ENCODE measurements around the gene TRABD2B. TPM values are rescaled to one million over a fixed set of nuclear protein-coding genes. Genes with fewer than 3 reads are reported as not detected.

TRABD2B gene
- total RNA-seq, 2 experiments from 2014 or later = not detected

DNA sequence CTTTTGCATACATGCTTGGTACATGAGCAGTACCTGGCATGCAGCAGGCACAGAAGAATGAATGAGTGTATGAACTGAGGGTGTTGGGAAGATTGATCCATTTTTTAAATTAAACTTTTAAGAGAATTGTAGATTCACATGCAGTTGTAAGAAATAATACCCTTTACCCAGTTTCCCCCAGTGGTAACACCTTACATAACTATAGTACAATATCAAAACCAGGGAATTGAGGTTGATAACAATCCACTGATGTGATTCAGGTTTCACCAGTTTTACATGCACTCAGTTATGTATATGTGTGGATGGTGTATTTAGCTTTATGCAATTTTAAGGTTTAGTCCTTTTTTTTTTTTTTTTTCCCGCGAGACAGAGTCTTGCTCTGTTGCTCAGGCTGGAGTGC, 20.5 kb downstream of the TRABD2B start:
- no peak overlapping the region for H3K4me3 Mint-ChIP-seq
- no peaks in the 10 kb centered on the region for H3K4me1 Mint-ChIP-seq
- POLR2A ChIA-PET = no interaction called here
- ATAC-seq (ENCODE audit: low read depth) = no peak
- no peak overlapping the region for H3K27ac Mint-ChIP-seq
- H3K9me3 Mint-ChIP-seq = no peaks in the 10 kb centered on the region
- no peak for DNase-seq
- H3K36me3 Mint-ChIP-seq = no peaks in the 10 kb centered on the region
- peaks cover 3% of the 10 kb centered on the region for H3K27me3 Mint-ChIP-seq

DNA sequence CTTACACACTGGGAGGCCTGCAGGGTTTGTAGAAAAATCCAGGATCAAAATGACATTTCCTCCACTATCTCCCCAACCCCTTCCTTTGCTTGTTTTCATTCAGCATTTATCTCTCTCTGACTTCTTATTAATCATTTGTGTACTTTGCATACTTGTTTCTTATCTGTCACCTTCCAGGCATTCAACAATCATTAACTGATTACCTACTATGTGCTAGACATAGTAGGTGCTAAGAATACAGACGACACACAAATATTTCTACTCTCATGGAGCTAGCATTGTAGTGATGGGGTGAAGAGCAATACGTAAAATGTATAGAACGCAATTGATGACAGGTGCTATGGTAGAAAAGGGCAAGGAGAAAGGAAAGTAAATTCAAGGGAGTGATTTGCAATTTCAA, 20.9 kb downstream of the TRABD2B start:
- Mint-ChIP-seq H3K36me3 (no peaks in the 10 kb centered on the region), H3K4me3 (no peak overlapping the region), H3K27me3 (peaks cover 2% of the 10 kb centered on the region), H3K27ac (no peak overlapping the region), H3K9me3 (no peaks in the 10 kb centered on the region), H3K4me1 (no peaks in the 10 kb centered on the region)
- DNase-seq (no peak), ATAC-seq (ENCODE audit: low read depth) (no peak)
- POLR2A ChIA-PET = no interaction called here

DNA sequence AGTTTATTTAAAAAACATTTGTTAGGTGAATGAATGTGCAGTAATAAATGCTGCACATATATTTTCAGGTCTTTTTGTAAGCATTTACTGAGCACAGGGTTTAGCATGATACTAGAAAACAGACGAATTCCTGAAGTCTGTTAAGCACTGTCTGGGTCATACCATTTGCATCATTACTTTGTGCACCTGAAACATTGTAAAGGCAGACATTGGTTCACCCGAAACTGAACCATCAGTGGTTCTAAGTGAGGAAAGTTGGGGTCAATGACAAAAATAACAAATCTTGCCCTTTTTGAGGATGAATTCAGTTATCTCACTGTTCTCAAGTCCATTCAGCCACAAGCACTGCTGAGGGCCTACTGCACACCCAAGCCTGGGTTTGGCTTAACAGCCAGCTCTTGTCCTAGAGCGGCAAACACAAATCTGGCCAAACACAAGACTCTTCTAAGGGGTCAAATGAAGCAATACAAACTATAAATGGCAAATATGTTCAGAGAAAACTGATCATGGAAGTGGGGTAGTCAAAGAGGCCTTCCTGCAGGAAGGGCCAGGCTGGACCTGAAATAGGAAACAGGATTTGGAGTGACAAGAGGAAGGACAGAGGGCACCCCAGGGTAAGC, 21.8 kb downstream of the TRABD2B start:
- H3K36me3 Mint-ChIP-seq = no peaks in the 10 kb centered on the region
- POLR2A ChIA-PET = no interaction called here

DNA sequence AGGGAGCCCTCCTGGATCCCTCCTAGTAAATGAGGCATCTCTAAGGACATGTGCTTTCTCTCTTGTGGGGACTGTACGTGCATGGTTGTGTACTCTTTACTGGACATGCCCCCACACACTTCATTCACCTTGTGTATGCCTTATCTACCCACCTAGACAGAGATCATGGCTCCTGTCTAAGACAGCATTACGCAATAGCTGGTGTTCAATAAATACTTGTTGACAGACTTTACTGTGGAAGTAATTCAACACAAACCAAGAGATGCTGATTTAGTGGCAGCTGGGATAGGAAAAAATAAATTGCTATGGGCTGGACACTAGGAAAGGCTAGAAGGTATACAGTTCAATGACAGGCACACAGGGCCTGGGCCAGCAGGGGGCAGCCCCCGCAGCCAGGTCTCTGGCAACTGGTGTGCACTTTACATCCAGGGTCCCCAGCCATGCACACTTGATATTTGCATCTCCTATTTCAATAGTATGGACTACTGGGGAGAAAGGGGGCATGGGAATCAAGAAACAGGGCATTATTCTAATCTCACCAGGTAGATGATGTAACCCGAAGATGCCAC, 24.2 kb downstream of the TRABD2B start:
- POLR2A ChIA-PET = no interaction called here
- Mint-ChIP-seq H3K27me3 (peaks cover 2% of the 10 kb centered on the region), H3K27ac (no peak overlapping the region), H3K4me3 (no peak overlapping the region), H3K4me1 (no peaks in the 10 kb centered on the region), H3K9me3 (no peaks in the 10 kb centered on the region), H3K36me3 (no peaks in the 10 kb centered on the region)
- no peak for ATAC-seq (ENCODE audit: low read depth)
- no peak for DNase-seq

More for the DNA sequence above, 21.8 kb downstream of the TRABD2B start:
- no peaks in the 10 kb centered on the region for H3K9me3 Mint-ChIP-seq
- DNase-seq (no peak), ATAC-seq (ENCODE audit: low read depth) (no peak)
- peaks cover 2% of the 10 kb centered on the region for H3K27me3 Mint-ChIP-seq
- no peak overlapping the region for H3K4me3 Mint-ChIP-seq
- H3K27ac Mint-ChIP-seq = no peak overlapping the region
- no peaks in the 10 kb centered on the region for H3K4me1 Mint-ChIP-seq

DNA sequence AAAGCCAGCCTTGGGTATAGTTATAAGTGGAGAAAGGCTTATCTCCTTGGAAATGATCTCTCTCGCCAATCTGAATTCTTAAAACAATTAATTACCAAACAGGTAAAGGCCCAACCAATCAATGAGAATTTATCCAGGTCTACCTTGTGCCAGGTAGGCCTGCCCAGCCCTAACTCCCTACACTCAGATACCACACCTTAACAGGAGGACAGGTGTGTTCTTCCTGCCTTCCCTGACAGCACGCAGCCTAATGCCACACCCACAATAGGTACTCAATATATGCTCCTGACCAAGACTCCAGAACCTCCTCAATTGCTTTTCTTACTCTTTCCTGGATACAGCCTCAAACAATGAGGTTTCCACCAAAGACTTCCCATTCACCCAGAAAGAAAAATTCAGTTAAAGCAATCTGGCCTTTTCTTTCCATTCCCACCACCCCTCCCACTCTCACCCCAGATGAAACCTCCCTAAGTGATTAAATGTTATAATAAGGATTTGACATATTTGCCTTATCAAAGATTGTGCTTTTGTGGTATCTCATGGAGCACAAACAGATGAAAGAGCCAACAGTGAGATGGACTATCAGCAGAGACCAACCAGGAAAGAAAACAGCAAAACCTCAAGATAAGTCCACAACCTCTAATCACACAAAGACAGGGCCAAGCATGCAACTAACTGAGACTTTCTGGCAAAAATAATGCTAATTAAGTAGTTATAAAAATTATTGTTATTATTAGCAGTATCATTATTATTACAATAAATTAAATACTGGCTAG, 25.6 kb downstream of the TRABD2B start:
- DNase-seq (no peak), ATAC-seq (ENCODE audit: low read depth) (no peak)
- POLR2A ChIA-PET = no interaction called here
- Mint-ChIP-seq H3K27ac (no peak overlapping the region), H3K4me1 (no peaks in the 10 kb centered on the region), H3K4me3 (no peak overlapping the region), H3K36me3 (no peaks in the 10 kb centered on the region), H3K27me3 (peaks cover 5% of the 10 kb centered on the region), H3K9me3 (no peaks in the 10 kb centered on the region)

DNA sequence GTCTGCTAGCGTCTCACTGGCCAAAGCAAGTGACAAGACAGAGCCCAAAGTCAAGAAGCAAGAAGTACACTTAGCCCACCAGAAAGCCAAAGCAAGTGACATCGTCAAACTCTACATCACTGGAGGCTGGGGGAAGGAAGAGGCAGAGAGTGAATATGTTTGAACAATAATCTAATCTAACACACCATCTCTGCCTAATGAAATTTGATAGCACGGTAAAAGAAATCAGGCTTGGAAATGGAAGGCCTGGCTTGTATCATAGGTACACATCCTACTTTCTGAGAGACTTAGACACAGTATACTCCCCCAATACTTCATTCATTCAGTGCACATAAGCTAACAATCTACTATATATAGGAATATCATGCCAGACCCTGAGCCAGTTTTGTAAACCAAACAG, 26.3 kb downstream of the TRABD2B start:
- H3K27ac Mint-ChIP-seq = no peak overlapping the region
- no peaks in the 10 kb centered on the region for H3K9me3 Mint-ChIP-seq
- no peaks in the 10 kb centered on the region for H3K36me3 Mint-ChIP-seq
- no peak overlapping the region for H3K4me3 Mint-ChIP-seq
- DNase-seq (no peak), ATAC-seq (ENCODE audit: low read depth) (no peak)
- H3K4me1 Mint-ChIP-seq = no peaks in the 10 kb centered on the region
- POLR2A ChIA-PET = no interaction called here
- H3K27me3 Mint-ChIP-seq = peaks cover 5% of the 10 kb centered on the region

DNA sequence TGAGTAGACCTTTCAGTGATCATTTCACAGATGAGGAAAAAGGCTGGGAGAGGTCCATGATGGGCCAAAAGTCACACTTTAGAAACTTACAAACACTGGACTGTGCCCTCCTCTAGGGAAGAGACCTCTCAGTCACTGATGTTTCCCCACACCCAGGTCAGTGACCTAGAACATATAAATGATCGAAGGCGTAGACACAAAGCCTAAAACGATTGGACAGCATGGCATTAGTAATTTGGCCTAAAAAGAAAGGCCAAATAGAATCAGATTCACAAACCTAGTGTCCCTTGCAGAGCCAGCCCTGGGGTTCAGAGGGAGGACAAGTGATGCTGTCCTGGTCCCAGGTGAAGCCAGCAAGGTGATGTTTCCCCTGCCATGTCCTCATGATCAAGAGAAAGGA, 27.7 kb downstream of the TRABD2B start:
- no peaks in the 10 kb centered on the region for H3K9me3 Mint-ChIP-seq
- H3K27ac Mint-ChIP-seq = no peak overlapping the region
- DNase-seq (no peak), ATAC-seq (ENCODE audit: low read depth) (no peak)
- H3K27me3 Mint-ChIP-seq = peaks cover 9% of the 10 kb centered on the region
- POLR2A ChIA-PET = no interaction called here
- no peaks in the 10 kb centered on the region for H3K4me1 Mint-ChIP-seq
- no peaks in the 10 kb centered on the region for H3K36me3 Mint-ChIP-seq
- H3K4me3 Mint-ChIP-seq = no peak overlapping the region

DNA sequence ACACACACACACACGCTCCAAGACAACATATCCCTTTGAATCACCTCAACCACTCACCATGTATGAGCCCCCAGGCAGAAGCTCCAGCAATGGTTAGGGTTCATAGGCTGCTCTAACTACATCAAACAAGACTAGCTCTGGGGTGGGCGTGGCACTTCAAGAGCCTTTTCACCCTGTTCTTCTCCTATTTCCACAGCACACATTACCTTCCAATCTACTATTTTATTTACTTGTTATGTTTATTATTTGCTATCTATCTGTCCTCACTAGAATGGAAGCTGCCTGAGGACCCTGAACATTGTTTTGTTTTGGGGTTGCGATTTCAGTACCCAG, 28.7 kb downstream of the TRABD2B start:
- ATAC-seq (ENCODE audit: low read depth) (no peak), DNase-seq (no peak)
- peaks cover 9% of the 10 kb centered on the region for H3K27me3 Mint-ChIP-seq
- no peaks in the 10 kb centered on the region for H3K4me1 Mint-ChIP-seq
- H3K27ac Mint-ChIP-seq = no peak overlapping the region
- no peak overlapping the region for H3K4me3 Mint-ChIP-seq
- POLR2A ChIA-PET = no interaction called here
- H3K36me3 Mint-ChIP-seq = no peaks in the 10 kb centered on the region
- H3K9me3 Mint-ChIP-seq = no peaks in the 10 kb centered on the region

DNA sequence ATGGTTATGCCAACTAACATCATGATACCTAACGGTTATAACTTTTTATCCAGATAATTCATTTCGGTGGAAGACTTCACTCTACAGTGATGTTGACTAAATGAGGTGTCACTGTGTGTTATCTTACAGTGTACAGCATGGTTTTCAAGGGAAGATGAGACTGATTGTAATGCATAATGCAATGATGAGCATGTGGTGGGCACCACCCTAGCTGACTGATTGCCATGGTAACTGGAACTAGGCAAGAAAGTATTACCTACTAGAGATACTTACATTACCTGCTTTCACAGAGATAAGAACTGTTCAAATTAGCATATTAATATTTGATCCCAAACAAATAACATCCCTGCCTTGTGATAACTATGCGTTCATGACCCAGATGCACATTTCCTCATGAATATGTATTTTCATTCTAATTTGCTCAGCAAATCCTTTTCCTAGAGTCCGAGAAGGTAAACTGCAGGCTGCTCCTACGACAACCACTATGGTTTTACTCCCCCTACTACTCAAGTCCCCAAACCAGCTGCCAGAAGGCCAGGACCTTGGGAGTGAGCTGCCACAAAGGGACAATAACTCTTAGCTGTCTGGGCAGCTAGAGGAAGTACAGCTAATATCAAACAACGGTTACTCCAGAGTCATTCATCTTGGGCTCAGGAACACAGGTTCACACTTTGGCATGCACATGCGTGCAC, 29.2 kb downstream of the TRABD2B start:
- ATAC-seq (ENCODE audit: low read depth) = no peak
- Mint-ChIP-seq H3K9me3 (no peaks in the 10 kb centered on the region), H3K4me1 (no peaks in the 10 kb centered on the region), H3K36me3 (no peaks in the 10 kb centered on the region), H3K27me3 (peaks cover 9% of the 10 kb centered on the region), H3K4me3 (no peak overlapping the region), H3K27ac (no peak overlapping the region)
- POLR2A ChIA-PET = no interaction called here
- DNase-seq = no peak

DNA sequence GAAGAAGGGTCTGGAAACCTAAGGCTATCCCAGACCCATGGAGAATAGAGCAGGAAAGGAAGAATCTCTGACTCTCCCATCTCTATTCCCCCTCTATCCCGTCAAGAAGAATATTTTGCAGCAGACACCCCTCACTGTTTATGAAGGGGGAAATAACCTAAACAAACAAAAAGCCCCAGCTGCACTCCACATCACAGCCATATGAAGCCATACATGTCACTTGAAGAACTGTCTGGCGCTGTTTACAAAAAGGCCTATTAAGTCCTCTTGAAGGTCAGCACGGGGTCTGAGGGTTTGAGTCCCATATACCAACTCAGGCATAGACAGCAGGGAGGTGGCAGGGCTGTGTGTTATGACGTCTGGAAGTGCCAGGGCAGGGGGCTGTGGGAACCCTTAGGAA, 31.4 kb downstream of the TRABD2B start:
- no peaks in the 10 kb centered on the region for H3K4me1 Mint-ChIP-seq
- H3K27ac Mint-ChIP-seq = no peak overlapping the region
- no peaks in the 10 kb centered on the region for H3K36me3 Mint-ChIP-seq
- H3K27me3 Mint-ChIP-seq = peaks cover 9% of the 10 kb centered on the region
- ATAC-seq (ENCODE audit: low read depth) = no peak
- POLR2A ChIA-PET = no interaction called here
- no peaks in the 10 kb centered on the region for H3K9me3 Mint-ChIP-seq
- no peak for DNase-seq
- H3K4me3 Mint-ChIP-seq = no peak overlapping the region

DNA sequence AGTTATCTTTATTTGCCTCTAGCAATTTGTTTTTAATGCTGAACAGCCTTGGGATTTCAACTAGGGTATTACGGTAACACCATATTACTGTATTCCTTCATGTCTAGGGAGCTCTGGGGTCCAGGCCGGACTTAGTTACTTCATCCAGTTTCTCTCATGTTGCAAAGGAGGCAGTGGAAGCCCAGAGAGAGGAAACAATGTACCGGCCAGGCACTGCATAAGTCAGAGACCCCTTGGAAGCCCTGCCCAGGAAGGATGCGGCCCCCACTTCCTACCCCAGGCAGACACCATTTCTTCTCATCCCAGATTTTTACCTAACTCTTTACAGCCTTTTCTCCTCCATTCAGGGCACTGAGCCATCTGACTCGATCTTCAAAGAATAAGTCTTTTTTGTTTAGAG, 32.5 kb downstream of the TRABD2B start:
- DNase-seq (no peak), ATAC-seq (ENCODE audit: low read depth) (no peak)
- Mint-ChIP-seq H3K9me3 (peaks cover 3% of the 10 kb centered on the region), H3K4me3 (no peak overlapping the region), H3K27ac (no peak overlapping the region), H3K36me3 (no peaks in the 10 kb centered on the region), H3K27me3 (peaks cover 9% of the 10 kb centered on the region), H3K4me1 (no peaks in the 10 kb centered on the region)
- POLR2A ChIA-PET = no interaction called here

DNA sequence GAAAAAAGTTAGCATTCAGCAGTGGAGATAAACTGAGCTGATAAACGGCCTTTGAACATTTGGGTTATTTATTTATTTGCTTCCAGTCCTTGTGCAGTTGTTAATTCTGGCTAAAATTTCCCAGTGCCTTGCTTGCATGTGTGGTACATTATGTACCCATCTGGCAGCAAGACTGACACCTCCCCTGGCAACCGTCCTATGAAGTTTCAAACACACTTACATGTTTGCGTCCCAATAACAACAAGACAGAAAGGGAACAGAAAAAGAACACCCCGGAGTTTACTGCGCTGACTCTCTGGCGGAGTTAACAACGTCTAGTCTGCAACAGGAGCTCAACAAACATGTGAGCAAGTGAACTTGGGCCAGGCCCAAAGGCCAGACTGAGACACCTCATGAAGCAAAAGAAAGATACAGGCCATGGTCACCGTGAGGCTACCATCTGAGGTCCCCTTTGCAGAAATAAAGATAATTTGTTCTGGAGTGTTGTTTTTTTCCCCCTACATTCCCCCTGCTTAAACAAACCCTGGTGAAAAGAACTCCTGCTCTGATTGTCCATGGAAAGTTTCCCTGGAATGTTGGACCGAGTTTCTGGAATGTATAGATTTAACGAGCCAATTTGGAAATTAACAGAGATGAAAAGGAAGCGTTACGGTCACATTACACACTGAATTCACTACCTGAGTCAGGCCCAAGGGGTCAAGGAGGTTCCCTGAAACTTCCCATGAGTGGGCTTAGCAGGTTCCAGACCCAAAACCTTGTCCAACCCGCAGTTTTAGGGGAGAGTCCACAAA, 33.4 kb downstream of the TRABD2B start:
- DNase-seq = no peak
- no peaks in the 10 kb centered on the region for H3K36me3 Mint-ChIP-seq

DNA sequence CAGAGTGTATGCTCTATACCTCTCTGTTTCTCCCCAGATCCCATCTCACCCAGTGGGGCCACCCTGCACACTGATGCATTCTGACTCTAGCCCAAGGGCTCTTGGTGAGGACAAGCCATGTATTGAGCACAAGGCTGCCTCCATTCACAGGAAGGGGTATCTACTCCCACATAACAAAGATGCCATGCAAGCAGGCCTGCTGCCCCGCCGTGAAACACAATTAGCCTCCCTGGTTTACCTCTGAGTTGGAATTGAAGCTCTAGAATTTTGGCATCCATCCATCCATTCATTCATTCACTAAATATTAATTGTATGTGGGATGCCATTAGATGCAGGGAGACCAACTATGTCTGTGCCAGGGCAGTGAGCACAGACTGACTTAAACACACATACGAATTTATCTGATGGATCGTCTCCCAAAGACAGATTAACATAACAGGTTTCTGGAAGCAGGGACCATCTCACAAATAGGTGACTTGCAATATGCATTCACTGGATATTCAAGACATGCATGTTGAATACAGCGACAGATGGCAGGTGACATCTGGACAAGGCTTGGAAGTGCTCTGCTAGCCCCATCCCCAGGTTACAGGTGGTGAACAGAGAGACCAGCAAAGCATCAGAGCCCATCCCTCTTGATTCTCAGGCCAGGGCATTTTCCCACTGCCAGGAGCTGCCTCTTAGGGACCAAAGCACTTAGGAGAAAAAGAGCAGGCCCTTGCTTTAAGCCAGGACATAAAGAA, 34.3 kb downstream of the TRABD2B start:
- Mint-ChIP-seq H3K9me3 (peaks cover 3% of the 10 kb centered on the region), H3K4me1 (no peaks in the 10 kb centered on the region), H3K36me3 (no peaks in the 10 kb centered on the region), H3K27me3 (peaks cover 9% of the 10 kb centered on the region), H3K4me3 (no peak overlapping the region), H3K27ac (no peak overlapping the region)
- ATAC-seq (ENCODE audit: low read depth) = no peak
- DNase-seq = no peak
- POLR2A ChIA-PET = no interaction called here

More for the DNA sequence above, 33.4 kb downstream of the TRABD2B start:
- no peaks in the 10 kb centered on the region for H3K4me1 Mint-ChIP-seq
- POLR2A ChIA-PET = no interaction called here
- H3K4me3 Mint-ChIP-seq = no peak overlapping the region
- H3K9me3 Mint-ChIP-seq = peaks cover 3% of the 10 kb centered on the region
- H3K27ac Mint-ChIP-seq = no peak overlapping the region
- H3K27me3 Mint-ChIP-seq = peaks cover 9% of the 10 kb centered on the region
- no peak for ATAC-seq (ENCODE audit: low read depth)

All from activated naive CD8-positive, alpha-beta T cell treated with anti-CD3 and anti-CD28 coated beads, Interleukin-2, amount 10 ng/mL, durations not matched to agents 7 days and 5 days (primary cell).